Muscle layer of colon (tissue), 2 donors: ENCODE measurements around the gene KRT8.
"Not testable (repeated sequence)": the region's sequence is repeated elsewhere in the genome, so short reads cannot be mapped to it uniquely, and the experiment has no call there.

Experiments used
- H3K27ac ChIP-seq: one replicate; pipeline ENCODE4 v1.7.0; 2013; ENCODE audit warnings: low read depth, mild to moderate bottlenecking, low read length, moderate library complexity
- H3K27me3 ChIP-seq, 2 donors: one replicate each; pipeline ENCODE4 v1.7.0; 2013; ENCODE audit warnings: low read length in 2 of 2, mild to moderate bottlenecking in 2 of 2; ENCODE audit not compliant: insufficient read depth in 2 of 2, control insufficient read depth in 1 of 2
- H3K36me3 ChIP-seq: one replicate; pipeline ENCODE4 v1.7.0; 2013; ENCODE audit warnings: mild to moderate bottlenecking, low read length; ENCODE audit not compliant: insufficient read depth
- H3K4me1 ChIP-seq: one replicate; pipeline ENCODE4 v1.7.0; 2013; ENCODE audit warnings: mild to moderate bottlenecking, low read length; ENCODE audit not compliant: insufficient read depth
- H3K4me3 ChIP-seq, 2 donors: one replicate each; pipeline ENCODE4 v1.7.0; 2013; ENCODE audit warnings: low read length in 2 of 2, low read depth in 1 of 2, mild to moderate bottlenecking in 1 of 2, moderate library complexity in 1 of 2
- H3K9ac ChIP-seq: one replicate; pipeline ENCODE4 v1.7.0; 2013; ENCODE audit warnings: low read length
- H3K9me3 ChIP-seq: one replicate; pipeline ENCODE4 v1.7.0; 2013; ENCODE audit warnings: mild to moderate bottlenecking, low read length
- donor health status: abdominal sarcoma.
- donor health status: Adenocarcinoma of cecum.

Gene KRT8

DNA sequence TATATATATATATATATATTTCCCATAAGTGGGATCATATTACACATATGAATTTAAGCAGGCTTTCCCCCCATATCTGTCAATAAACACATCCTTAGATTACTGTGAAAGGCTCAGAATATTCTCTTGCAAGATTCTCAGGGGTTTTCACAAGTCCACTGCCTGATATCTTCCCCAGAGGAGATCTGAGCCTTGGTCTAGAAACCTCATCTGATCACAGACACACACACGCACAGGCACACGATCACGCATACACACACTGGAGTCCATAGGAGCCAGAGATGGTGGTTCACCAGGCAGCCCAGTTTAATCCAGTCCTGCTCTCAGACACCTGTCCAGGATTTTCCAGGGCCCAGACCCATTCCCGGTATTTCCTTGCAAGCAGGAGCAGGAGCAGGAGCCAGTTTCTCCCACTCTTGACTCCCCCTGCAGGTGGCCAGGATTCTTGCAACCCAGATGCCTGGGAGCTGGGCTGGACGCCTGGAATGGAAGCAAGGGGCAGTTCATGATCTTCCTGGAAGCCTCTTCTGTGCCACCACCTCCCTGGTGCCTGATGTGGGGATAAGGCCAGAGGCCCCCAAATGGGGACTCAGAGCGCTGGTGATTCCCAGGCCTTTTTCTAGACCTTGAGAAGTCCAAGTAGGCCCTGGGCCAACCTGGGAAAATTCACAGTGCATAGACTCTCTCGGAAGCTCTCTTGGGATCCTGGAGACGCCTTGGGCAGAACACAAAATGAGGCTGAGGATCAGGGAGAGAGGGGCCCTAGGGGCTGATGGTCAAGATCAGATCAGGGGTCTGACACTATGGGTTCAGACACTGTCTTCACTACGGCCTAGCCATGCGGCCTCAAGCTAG is 39.6 kb downstream of the KRT8 start:
- no peak overlapping the region for H3K4me3 ChIP-seq
- H3K9ac ChIP-seq: no peak overlapping the region
- no peaks in the 10 kb centered on the region for H3K36me3 ChIP-seq
- H3K9me3 ChIP-seq: no peaks in the 10 kb centered on the region
- H3K27me3 ChIP-seq: no peaks in the 10 kb centered on the region
- H3K27ac ChIP-seq: no peak overlapping the region
- peaks cover 1% of the 10 kb centered on the region for H3K4me1 ChIP-seq

DNA sequence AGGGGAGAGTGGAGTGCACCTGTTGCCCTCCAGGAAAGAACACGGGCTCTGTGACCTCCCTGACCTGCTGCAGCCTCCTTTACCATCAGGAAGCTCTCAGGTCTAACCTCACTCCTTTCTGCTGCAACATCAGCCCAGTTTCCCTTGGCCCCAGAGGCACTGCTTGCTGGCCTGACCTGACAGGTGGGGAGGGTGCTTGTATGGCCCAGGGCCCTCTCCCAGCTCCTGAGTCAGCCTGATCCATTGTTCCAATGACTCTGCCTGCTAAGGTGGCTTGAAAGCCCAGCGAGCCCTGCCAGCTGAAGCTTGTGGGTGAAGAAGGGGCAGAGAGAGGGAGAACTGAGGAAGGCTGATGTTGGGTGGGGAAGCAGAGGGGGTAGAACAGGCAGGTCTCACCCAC is 42.9 kb downstream of the KRT8 start:
- Histone ChIP-seq H3K27ac (no peak overlapping the region), H3K9me3 (no peaks in the 10 kb centered on the region), H3K4me1 (peaks cover 11% of the 10 kb centered on the region), H3K27me3 (no peaks in the 10 kb centered on the region), H3K9ac (no peak overlapping the region), H3K36me3 (no peaks in the 10 kb centered on the region), H3K4me3 (no peak overlapping the region)

DNA sequence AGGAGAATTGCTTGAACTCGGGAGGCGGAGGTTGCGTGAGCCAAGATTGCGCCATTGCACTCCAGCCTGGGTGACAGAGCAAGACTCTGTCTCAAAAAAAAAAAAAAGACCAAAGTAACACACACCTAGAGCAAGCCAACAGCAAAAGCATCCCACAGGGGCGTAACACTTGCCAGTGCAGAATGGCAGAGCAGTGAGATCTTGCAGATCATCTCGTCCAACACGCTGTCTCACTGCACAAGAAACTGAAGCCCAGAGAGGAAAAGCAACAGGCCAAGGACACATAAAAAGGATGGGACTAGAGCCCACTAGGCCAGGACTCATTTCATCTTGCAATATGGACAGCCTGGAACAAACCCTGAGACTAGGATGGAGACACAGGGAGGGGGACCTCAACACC is 43.4 kb downstream of the KRT8 start:
- Histone ChIP-seq H3K9ac (no peak overlapping the region), H3K9me3 (no peaks in the 10 kb centered on the region), H3K36me3 (no peaks in the 10 kb centered on the region), H3K27ac (no peak overlapping the region), H3K27me3 (no peaks in the 10 kb centered on the region), H3K4me1 (peaks cover 11% of the 10 kb centered on the region), H3K4me3 (no peak overlapping the region)

DNA sequence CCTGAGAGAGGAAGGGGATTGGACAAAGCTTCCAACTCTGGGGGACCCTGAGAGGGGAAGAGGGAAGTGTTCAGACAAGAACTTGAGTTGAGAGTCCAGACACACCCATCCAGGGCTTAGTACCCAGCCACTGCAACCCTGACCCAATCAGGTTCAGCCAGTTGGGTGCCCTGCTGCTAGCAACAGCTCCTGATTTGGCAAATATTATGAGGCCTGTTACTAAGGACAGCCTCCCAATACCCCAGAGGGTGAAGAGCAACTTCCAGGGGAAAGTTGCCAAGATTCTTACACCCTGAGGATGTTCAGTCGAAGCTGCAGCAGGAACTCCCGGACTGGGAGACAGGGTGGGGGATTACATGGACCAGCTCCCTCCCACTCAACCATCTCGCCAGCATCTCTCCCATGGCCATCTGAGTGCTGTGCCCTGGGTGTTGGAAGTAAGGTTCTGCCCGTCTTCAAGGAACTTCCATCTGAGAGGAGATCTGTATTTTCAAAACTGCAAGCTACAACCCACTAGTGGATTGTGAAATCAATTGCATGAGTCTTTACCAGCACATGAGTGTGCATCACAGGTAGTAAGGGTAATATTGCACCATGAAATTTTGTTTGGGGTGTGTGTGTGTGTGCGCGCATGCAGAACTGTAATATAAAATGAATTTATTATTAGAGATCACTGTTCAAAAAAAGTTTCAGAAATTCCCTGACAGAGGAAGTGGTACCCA is 44.6 kb downstream of the KRT8 start:
- Histone ChIP-seq H3K4me1 (peaks cover 11% of the 10 kb centered on the region), H3K9ac (no peak overlapping the region), H3K4me3 (no peak overlapping the region), H3K9me3 (no peaks in the 10 kb centered on the region), H3K27ac (no peak overlapping the region), H3K36me3 (no peaks in the 10 kb centered on the region), H3K27me3 (no peaks in the 10 kb centered on the region)

DNA sequence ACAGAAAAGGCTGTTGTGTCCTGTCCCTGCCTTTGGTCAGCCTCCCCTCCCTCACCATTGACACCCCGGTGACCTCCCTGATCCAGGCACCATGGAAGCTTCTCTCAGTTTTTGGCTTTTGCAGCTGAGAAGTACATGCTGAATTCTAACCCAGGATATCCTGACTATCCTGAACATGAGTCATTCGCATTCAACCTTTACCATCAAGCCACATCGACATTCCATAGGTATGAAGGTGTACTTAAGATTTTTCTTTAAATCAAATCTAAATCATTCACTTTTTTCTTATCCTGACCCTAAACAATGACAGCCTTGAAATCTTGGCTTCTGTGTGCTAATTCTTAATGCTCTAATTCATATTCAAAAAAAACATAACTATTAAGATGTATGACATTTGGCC is 47.4 kb downstream of the KRT8 start:
- H3K4me3 ChIP-seq: no peak overlapping the region
- H3K27me3 ChIP-seq: no peaks in the 10 kb centered on the region
- no peak overlapping the region for H3K9ac ChIP-seq
- H3K4me1 ChIP-seq: peaks cover 11% of the 10 kb centered on the region
- no peaks in the 10 kb centered on the region for H3K9me3 ChIP-seq
- H3K27ac ChIP-seq: no peak overlapping the region
- H3K36me3 ChIP-seq: no peaks in the 10 kb centered on the region

DNA sequence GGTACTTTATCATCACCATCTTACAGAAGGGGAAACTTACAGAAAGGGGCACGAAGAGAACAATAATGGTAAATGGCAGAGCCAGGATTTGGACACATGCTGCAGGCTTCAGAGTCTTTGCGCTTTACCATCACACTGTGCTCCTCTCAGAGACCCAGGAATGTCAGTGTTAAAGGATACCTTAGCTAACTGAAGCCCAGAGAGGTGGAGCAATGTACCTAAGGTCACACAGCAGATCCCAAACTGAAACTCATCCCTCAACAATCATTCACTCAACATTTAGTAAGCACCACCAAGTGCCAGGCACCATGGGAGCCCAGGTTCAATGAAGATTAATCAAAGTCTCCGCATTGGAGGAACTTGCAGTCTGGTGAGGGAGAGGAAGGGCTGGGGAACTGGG is 48.1 kb downstream of the KRT8 start:
- no peaks in the 10 kb centered on the region for H3K27me3 ChIP-seq
- H3K4me1 ChIP-seq: peaks cover 11% of the 10 kb centered on the region
- H3K9ac ChIP-seq: no peak overlapping the region
- H3K9me3 ChIP-seq: no peaks in the 10 kb centered on the region
- no peaks in the 10 kb centered on the region for H3K36me3 ChIP-seq
- no peak overlapping the region for H3K4me3 ChIP-seq
- H3K27ac ChIP-seq: no peak overlapping the region

DNA sequence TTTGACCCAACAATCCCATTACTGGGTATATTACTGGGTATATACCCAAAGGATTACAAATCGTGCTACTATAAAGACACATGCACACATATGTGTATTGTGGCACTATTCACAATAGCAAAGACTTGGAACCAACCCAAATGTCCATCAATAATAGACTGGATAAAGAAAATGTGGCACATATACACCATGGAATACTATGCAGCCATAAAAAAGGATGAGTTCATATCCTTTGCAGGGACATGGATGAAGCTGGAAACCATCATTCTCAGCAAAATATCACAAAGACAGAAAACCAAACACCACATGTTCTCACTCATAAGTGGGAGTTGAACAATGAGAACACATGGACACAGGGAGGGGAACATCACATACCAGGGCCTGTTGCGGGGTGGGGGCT is 48.8 kb downstream of the KRT8 start:
- H3K36me3 ChIP-seq: not testable (repeated sequence)

DNA sequence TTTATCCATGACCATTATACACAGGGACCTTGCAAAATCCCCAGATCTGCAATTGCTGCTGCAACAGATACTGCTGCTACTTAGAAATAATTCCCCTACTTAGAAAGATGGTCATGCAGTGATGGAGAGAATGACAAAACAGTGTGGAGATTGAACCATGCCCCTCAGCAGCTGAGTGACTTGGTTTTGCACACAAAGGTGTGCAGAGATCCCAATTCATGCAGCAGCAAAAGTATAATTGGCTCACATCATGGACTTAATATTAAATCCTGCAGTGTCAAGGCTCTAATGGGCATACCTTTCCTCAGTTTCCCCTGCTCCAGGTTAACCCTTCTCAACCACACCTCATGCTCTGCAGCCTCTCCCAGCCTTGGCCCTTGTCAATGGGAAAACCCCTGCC is 53.1 kb downstream of the KRT8 start:
- H3K4me1 ChIP-seq: no peaks in the 10 kb centered on the region
- no peak overlapping the region for H3K27ac ChIP-seq
- no peak overlapping the region for H3K4me3 ChIP-seq
- no peaks in the 10 kb centered on the region for H3K36me3 ChIP-seq
- no peak overlapping the region for H3K9ac ChIP-seq
- H3K27me3 ChIP-seq: peaks cover 0 to 6% of the 10 kb centered on the region in 2 donors
- no peaks in the 10 kb centered on the region for H3K9me3 ChIP-seq

More for the DNA sequence above, 48.8 kb downstream of the KRT8 start:
- not testable (repeated sequence) for H3K27ac ChIP-seq, H3K9me3 ChIP-seq, H3K9ac ChIP-seq, H3K4me3 ChIP-seq, H3K27me3 ChIP-seq
- peaks cover 11% of the 10 kb centered on the region for H3K4me1 ChIP-seq

DNA sequence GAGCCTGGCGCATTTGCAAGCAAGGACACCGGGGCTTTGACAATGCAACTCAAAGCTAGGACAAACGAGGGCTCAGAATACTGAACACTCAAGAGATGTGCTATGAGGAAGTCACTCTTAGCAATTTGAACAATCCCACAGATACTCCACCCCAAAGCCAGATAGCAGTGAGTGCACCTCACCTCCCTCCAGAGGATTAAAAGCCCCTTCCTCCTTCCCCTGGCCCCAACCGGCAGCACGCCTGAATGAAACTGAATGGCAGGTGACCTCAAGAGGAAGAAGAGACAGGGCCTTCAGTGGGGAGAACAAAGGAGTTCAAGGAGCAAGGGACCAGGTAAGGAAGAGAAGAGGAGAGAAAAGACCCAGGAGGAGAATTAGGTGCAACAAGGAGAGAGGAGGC is 54.2 kb downstream of the KRT8 start:
- Histone ChIP-seq H3K27me3 (peaks cover 0 to 6% of the 10 kb centered on the region in 2 donors), H3K9me3 (no peaks in the 10 kb centered on the region), H3K4me1 (no peaks in the 10 kb centered on the region), H3K9ac (no peak overlapping the region), H3K36me3 (no peaks in the 10 kb centered on the region), H3K4me3 (no peak overlapping the region), H3K27ac (no peak overlapping the region)

DNA sequence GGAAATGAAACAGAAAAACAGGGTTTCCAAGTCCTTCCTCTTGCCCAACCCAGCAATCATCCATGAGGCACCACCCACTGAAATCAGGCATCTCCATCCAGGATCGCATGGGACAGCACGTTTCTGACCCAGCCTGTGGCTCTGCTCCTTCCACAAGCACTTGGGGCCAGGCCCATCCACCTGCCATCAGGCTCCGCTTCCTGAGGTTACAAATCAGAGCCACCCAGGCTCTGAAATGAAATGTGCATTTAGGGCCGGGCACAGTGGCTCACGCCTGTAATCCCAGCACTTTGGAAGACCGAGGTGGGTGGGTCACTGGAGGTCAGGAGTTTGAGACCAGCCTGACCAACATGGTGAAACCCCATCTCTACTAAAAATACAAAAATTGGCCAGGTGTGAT is 55.4 kb downstream of the KRT8 start:
- Histone ChIP-seq H3K27ac (no peak overlapping the region), H3K9me3 (no peaks in the 10 kb centered on the region), H3K36me3 (no peaks in the 10 kb centered on the region), H3K4me3 (no peak overlapping the region), H3K27me3 (peaks cover 0 to 6% of the 10 kb centered on the region in 2 donors), H3K4me1 (no peaks in the 10 kb centered on the region), H3K9ac (no peak overlapping the region)

DNA sequence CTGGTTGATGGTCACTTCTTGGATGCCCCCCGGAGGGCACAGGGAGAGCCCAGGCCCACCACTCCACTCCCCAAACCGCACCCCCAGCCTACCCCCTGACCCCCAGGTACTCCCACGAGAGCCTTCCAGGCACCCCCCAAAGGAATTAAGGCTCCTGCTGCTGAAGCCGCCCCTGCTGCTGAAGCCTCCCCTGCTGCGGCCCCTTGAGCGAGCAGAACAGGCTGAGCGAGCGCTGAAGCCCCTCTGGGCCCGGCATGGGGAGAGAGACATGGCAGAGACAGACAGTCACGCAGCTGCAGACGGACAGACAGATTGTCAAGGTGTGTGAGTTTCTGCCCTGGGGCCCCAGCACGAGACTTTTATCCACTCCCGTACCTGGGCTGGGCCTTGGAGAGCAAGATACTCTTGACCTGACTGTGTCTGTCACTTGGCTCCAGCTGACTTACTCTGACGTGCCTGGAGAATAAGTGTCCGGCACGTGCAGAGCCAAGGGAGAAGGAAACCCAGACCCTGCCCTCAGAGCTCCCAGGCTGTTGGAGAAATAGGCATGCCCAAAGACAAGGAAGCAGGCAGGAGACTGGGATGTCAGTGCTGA is 56.1 kb downstream of the KRT8 start, which contains the start of gene KRT78:
KRT78 (minus strand) TSS at position 334 of the 595 bp plus-strand sequence; CDS start at position 270, 64 bp downstream.
- Histone ChIP-seq H3K4me3 (no peak within 1 kb of the TSS), H3K27me3 (peaks cover 0 to 6% of the 10 kb centered on the region in 2 donors), H3K27ac (no peak within 1 kb of the TSS), H3K9ac (no peak within 1 kb of the TSS), H3K4me1 (no peaks in the 10 kb centered on the region), H3K9me3 (no peaks in the 10 kb centered on the region), H3K36me3 (no peaks in the 10 kb centered on the region)
